PC-9 (cell line): ENCODE data around the gene PPP1R9A. TPM values are rescaled to one million over a fixed set of nuclear protein-coding genes. Genes with fewer than 3 reads are reported as not detected.

Experiments used
- BruUV-seq: library from RNA; stranded (reverse); fragments of 400-500 nt; replicated peaks from 2 replicates; lab custom pipeline; 2021; lab: Mats Ljungman, UMichigan
- CTCF ChIA-PET: fragments of 300-600 bp; sonication (Branson Sonifier 250); formaldehyde crosslinking; loops from one replicate; lab custom pipeline; 2022; ENCODE audit warnings: antibody characterized with exemption; lab: Charles Lee
- POLR2A ChIA-PET: fragments of 300-600 bp; sonication (Branson Sonifier 250); formaldehyde crosslinking; loops from one replicate; lab custom pipeline; 2022; ENCODE audit warnings: antibody characterized with exemption; ENCODE audit not compliant: unreplicated experiment; lab: Charles Lee
- DNase-seq, 2 experiments: peaks; one replicate each; pipeline versions ENCODE4 v3.0.0 to v3.0.0-alpha.2; 2015 to 2022; ENCODE audit warnings: mixed read lengths in 1 of 2
- H2AFZ ChIP-seq: fragments of 200-600 bp; sonication (generic); 2 replicates; pipeline ENCODE4 v1.8.1; 2017; ENCODE audit warnings: antibody characterized with exemption
- H3F3A ChIP-seq: fragments of 200-600 bp; sonication (generic); 2 replicates; pipeline ENCODE4 v1.8.1; 2017; ENCODE audit warnings: antibody characterized with exemption, mild to moderate bottlenecking, low read depth; ENCODE audit not compliant: insufficient read depth
- H3K27ac ChIP-seq: fragments of 200-600 bp; sonication (generic); 2 replicates; pipeline ENCODE4 v1.6.1; 2016; ENCODE audit warnings: mixed run types
- H3K27me3 ChIP-seq: fragments of 200-600 bp; sonication (generic); 2 replicates; pipeline ENCODE4 v1.6.1; 2016; ENCODE audit warnings: low read depth, mixed run types; ENCODE audit not compliant: insufficient read depth
- H3K36me3 ChIP-seq: fragments of 200-600 bp; sonication (generic); 2 replicates; pipeline ENCODE4 v1.6.1; 2016; ENCODE audit warnings: low read depth, mixed run types
- H3K4me1 ChIP-seq: fragments of 200-600 bp; sonication (generic); replicated peaks from 2 replicates; pipeline ENCODE4 v1.6.1; 2016; ENCODE audit warnings: mixed run types; ENCODE audit not compliant: insufficient read depth
- H3K4me2 ChIP-seq: fragments of 200-600 bp; sonication (generic); 2 replicates; pipeline ENCODE4 v1.6.1; 2017; ENCODE audit warnings: mixed run types
- H3K4me3 ChIP-seq: fragments of 200-600 bp; sonication (generic); 2 replicates; pipeline ENCODE4 v1.6.1; 2016; ENCODE audit warnings: mixed run types
- H3K79me2 ChIP-seq: fragments of 200-600 bp; sonication (generic); 2 replicates; pipeline ENCODE4 v1.6.1; 2017; ENCODE audit warnings: low read depth, mixed run types
- H3K9me2 ChIP-seq: fragments of 200-600 bp; sonication (generic); 2 replicates; pipeline ENCODE4 v1.8.1; 2017; ENCODE audit warnings: mild to moderate bottlenecking; ENCODE audit not compliant: insufficient read depth
- H3K9me3 ChIP-seq: fragments of 200-600 bp; sonication (generic); 2 replicates; pipeline ENCODE4 v1.8.1; 2016; ENCODE audit warnings: low read depth; ENCODE audit not compliant: insufficient read depth
- H4K20me1 ChIP-seq: fragments of 200-600 bp; sonication (generic); 2 replicates; pipeline ENCODE4 v1.8.1; 2017; ENCODE audit not compliant: insufficient read depth
- EZH2 ChIP-seq: fragments of 200-600 bp; sonication (generic); IDR thresholded peaks from 2 replicates; pipeline ENCODE4 v1.8.0; 2017; ENCODE audit warnings: antibody characterized with exemption, low read depth
- intact Hi-C: fragments of 100-400 bp; cut with micrococcal nuclease; formaldehyde crosslinking; loops from one replicate; pipeline ENCODE4 v1.10.0; 2022; ENCODE audit not compliant: unreplicated experiment
- total RNA-seq: library from RNA; stranded (reverse); gene quantifications from 2 replicates; pipeline ENCODE4 v1.2.3, GENCODE V29; 2021
- TF ChIP-seq, protein P1 (sequence below): fragments of 200-600 bp; sonication (generic); conservative IDR thresholded peaks from 2 replicates; pipeline ENCODE4 v1.6.1; 2017; ENCODE audit warnings: mixed run types, antibody characterized with exemption, mild to moderate bottlenecking, moderate library complexity

Gene PPP1R9A
- total RNA-seq, 1 experiment from 2014 or later = 11.5 TPM

DNA sequence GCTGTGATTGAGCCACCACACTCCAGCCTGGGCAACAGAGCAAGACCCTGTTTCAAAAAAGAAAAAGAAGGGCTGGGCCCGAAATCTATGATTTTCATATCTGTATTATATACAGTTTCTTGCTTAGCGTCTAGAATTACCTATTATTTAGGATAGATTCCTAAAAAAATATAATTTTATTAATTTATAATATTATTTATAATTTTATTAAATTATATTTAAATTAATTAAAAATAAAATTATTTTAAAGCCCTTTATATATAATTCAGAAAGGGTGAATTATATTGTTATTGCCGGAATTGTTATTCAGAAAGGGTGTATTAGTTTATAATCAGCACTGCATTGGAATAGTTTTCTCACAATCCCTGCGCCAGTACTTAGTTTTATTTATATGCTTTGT, 14.5 kb downstream of the PPP1R9A start:
- no peaks in the 10 kb centered on the region for H3K9me3 ChIP-seq
- no peak overlapping the region for H3K4me2 ChIP-seq
- no TSS peak for BruUV-seq
- no peaks in the 10 kb centered on the region for H3K27me3 ChIP-seq
- no peaks in the 10 kb centered on the region for H3F3A ChIP-seq
- no peak overlapping the region for H2AFZ ChIP-seq
- H3K4me3 ChIP-seq = no peak overlapping the region
- TF ChIP-seq, protein P1, sequence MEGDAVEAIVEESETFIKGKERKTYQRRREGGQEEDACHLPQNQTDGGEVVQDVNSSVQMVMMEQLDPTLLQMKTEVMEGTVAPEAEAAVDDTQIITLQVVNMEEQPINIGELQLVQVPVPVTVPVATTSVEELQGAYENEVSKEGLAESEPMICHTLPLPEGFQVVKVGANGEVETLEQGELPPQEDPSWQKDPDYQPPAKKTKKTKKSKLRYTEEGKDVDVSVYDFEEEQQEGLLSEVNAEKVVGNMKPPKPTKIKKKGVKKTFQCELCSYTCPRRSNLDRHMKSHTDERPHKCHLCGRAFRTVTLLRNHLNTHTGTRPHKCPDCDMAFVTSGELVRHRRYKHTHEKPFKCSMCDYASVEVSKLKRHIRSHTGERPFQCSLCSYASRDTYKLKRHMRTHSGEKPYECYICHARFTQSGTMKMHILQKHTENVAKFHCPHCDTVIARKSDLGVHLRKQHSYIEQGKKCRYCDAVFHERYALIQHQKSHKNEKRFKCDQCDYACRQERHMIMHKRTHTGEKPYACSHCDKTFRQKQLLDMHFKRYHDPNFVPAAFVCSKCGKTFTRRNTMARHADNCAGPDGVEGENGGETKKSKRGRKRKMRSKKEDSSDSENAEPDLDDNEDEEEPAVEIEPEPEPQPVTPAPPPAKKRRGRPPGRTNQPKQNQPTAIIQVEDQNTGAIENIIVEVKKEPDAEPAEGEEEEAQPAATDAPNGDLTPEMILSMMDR = no peak
- no peak for TF ChIP-seq EZH2
- intact Hi-C loops = no loop called here
- no peak overlapping the region for H3K27ac ChIP-seq
- ChIA-PET CTCF (no interaction called here), POLR2A (no interaction called here)
- H3K79me2 ChIP-seq = no peaks in the 10 kb centered on the region
- no peaks in the 10 kb centered on the region for H3K9me2 ChIP-seq
- no peaks in the 10 kb centered on the region for H3K36me3 ChIP-seq
- no peak for DNase-seq
- H4K20me1 ChIP-seq = no peaks in the 10 kb centered on the region
- no peaks in the 10 kb centered on the region for H3K4me1 ChIP-seq

DNA sequence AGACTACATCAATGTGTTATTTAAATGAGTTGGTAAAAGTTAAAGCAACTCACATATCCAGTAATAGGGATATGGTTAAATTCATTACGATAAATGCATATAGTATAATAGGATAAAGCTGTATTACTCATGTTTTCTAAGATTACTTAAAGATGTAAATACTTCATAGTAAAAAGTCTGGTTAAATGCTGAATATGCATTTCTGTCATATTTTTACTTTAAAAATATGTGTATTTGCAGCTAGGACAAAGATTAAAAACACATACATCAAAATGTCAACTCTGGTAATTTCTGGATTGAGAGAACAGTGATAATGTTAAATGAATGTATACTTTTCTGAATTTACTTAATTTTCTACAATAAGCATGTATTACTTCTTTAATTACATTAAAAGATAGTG, 15.1 kb downstream of the PPP1R9A start:
- no peak overlapping the region for H3K4me2 ChIP-seq
- ChIA-PET POLR2A (no interaction called here), CTCF (no interaction called here)
- H3K27me3 ChIP-seq = no peaks in the 10 kb centered on the region
- no peak overlapping the region for H2AFZ ChIP-seq
- no peaks in the 10 kb centered on the region for H3K9me3 ChIP-seq
- intact Hi-C loops = no loop called here
- H3K36me3 ChIP-seq = no peaks in the 10 kb centered on the region
- H3K4me3 ChIP-seq = no peak overlapping the region
- no peak for DNase-seq
- no TSS peak for BruUV-seq
- no peaks in the 10 kb centered on the region for H4K20me1 ChIP-seq
- H3K9me2 ChIP-seq = no peaks in the 10 kb centered on the region
- H3F3A ChIP-seq = no peaks in the 10 kb centered on the region
- H3K27ac ChIP-seq = no peak overlapping the region
- no peak for TF ChIP-seq EZH2
- TF ChIP-seq, protein P1 = no peak
- no peaks in the 10 kb centered on the region for H3K79me2 ChIP-seq
- H3K4me1 ChIP-seq = no peaks in the 10 kb centered on the region

DNA sequence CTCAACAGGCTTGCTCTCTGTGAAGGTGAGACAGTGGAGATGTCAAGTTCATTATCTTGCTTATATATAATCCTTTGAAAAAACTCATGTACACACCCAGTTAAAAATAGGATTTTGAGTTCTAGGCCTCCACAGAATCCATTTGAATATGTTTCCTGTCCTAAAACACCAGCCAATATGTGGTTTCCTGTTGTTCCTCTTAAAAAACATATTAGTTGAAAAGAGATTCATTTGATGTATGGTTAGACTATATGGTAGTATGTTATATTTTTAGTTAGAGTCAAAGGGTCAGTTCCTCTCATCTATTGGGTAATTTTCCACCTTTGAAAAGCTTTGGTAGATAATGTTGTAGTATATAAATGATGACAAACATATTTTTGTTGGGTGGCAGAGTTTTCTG, 16.0 kb downstream of the PPP1R9A start:
- no peak overlapping the region for H3K4me2 ChIP-seq
- no peak overlapping the region for H2AFZ ChIP-seq
- DNase-seq = no peak
- H3K9me2 ChIP-seq = no peaks in the 10 kb centered on the region
- no peaks in the 10 kb centered on the region for H3K79me2 ChIP-seq
- H3K4me1 ChIP-seq = no peaks in the 10 kb centered on the region
- H3K9me3 ChIP-seq = no peaks in the 10 kb centered on the region
- H4K20me1 ChIP-seq = no peaks in the 10 kb centered on the region
- H3K4me3 ChIP-seq = no peak overlapping the region
- no peaks in the 10 kb centered on the region for H3K27me3 ChIP-seq
- no peak for TF ChIP-seq EZH2
- TF ChIP-seq, protein P1 = no peak
- POLR2A ChIA-PET = no interaction called here
- no peak overlapping the region for H3K27ac ChIP-seq
- CTCF ChIA-PET = no interaction called here
- intact Hi-C loops = no loop called here
- H3K36me3 ChIP-seq = no peaks in the 10 kb centered on the region
- H3F3A ChIP-seq = no peaks in the 10 kb centered on the region
- BruUV-seq = no TSS peak
